NCI-H1436 (cell line): ENCODE measurements around the gene EPB41L2.
"Not testable (repeated sequence)": the region's sequence is repeated elsewhere in the genome, so short reads cannot be mapped to it uniquely, and the experiment has no call there.

Experiments used
- DNase-seq: peaks from one replicate; lab custom pipeline; 2025; lab: John Stamatoyannopoulos, UW

The EPB41L2 gene

GRCh38 chr6:130838250-130838860, 224.7 kb downstream of the EPB41L2 start:
- no peak for DNase-seq

- DNase-seq = no peak
Observed at GRCh38 chr6:130837067-130837466, 226.0 kb downstream of the EPB41L2 start.

GRCh38 chr6:130836055-130836640, 226.9 kb downstream of the EPB41L2 start:
- DNase-seq = no peak

GRCh38 chr6:130834482-130835251, 228.4 kb downstream of the EPB41L2 start:
- no peak for DNase-seq

GRCh38 chr6:130833569-130833968, 229.5 kb downstream of the EPB41L2 start:
- DNase-seq = no peak

GRCh38 chr6:130831607-130832006, 231.4 kb downstream of the EPB41L2 start:
- DNase-seq = no peak

GRCh38 chr6:130829333-130829910, 233.6 kb downstream of the EPB41L2 start:
- DNase-seq = no peak

- no peak for DNase-seq
Observed at GRCh38 chr6:130827247-130828149, 235.5 kb downstream of the EPB41L2 start, which contains the start of gene SMLR1. Gene SMLR1 (plus strand): TSS chr6:130827406. CDS start chr6:130827414, 8 bp downstream.

GRCh38 chr6:130826442-130827246, 236.4 kb downstream of the EPB41L2 start:
- DNase-seq = no peak

- DNase-seq = no peak
Observed at GRCh38 chr6:130825772-130826441, 237.1 kb downstream of the EPB41L2 start.

- DNase-seq = no peak
Observed at GRCh38 chr6:130824978-130825694, 237.9 kb downstream of the EPB41L2 start.

GRCh38 chr6:130822736-130823135, 240.3 kb downstream of the EPB41L2 start:
- no peak for DNase-seq

GRCh38 chr6:130815200-130816071, 247.6 kb downstream of the EPB41L2 start:
- DNase-seq = no peak

GRCh38 chr6:130814506-130814905, 248.5 kb downstream of the EPB41L2 start:
- no peak for DNase-seq

- no peak for DNase-seq
Observed at GRCh38 chr6:130811932-130812331, 251.1 kb downstream of the EPB41L2 start.

- no peak for DNase-seq
Observed at GRCh38 chr6:130810307-130811030, 252.6 kb downstream of the EPB41L2 start.

- not testable (repeated sequence) for DNase-seq
Observed at GRCh38 chr6:130801368-130801767, 261.7 kb downstream of the EPB41L2 start.

- DNase-seq = no peak
Observed at GRCh38 chr6:130797061-130797460, 266.0 kb downstream of the EPB41L2 start.
